ENCODE results near the gene CLTC. TPM values are rescaled to one million over a fixed set of nuclear protein-coding genes. Genes with fewer than 3 reads are reported as not detected.

CLTC gene
- total RNA-seq, 2 experiments from 2014 or later: 123 to 227 TPM

DNA sequence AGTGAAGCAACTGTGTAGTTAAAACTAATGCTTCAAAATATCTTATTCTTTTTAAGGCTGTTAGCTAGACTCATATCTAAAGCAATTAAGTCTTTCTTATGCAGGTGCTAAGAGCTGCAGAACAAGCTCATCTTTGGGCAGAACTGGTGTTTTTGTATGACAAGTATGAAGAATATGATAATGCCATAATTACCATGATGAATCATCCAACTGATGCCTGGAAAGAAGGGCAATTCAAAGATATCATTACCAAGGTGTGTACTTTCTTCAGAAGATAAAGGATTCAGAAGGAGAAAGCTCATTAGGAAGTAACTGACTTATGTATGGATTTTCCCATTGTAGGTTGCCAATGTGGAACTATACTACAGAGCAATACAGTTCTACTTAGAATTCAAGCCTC, 63.6 kb downstream of the CLTC start:
- Histone ChIP-seq H3K4me1 (ENCODE audit: insufficient read depth, low read length, poor library complexity, severe bottlenecking) (no peaks in the 10 kb centered on the region), H2AFZ (ENCODE audit: low read length) (no peak overlapping the region), H4K20me1 (ENCODE audit: insufficient read depth, low read length) (no peaks in the 10 kb centered on the region), H3K27ac (ENCODE audit: low read depth, low read length, poor library complexity, severe bottlenecking) (no peak overlapping the region), H3K4me2 (ENCODE audit: low read length) (no peak overlapping the region), H3K79me2 (ENCODE audit: insufficient read depth, low read depth, low read length) (peaks cover 14% of the 10 kb centered on the region; the same call in 1 of the 2 replicates), H3K9me2 (ENCODE audit: insufficient read depth, low read length) (no peaks in the 10 kb centered on the region), H3K36me3 (ENCODE audit: insufficient read depth, low read length) (peaks cover 99% of the 10 kb centered on the region), H3K4me3 (ENCODE audit: low read depth, low read length, poor library complexity, severe bottlenecking) (no peak overlapping the region), H3K9me3 (ENCODE audit: low read length) (no peaks in the 10 kb centered on the region)
- ChIA-PET POLR2A (interaction anchor here (2.8 kb wide), 1 partner anchor 13 kb away, joined by 16 read pairs; no protein-coding TSS in a partner anchor), CTCF (ENCODE audit: unreplicated experiment) (no interaction called here)
- DNase-seq (ENCODE audit: low spot score): no peak
- no TSS peak for BruUV-seq (replicated peaks)
- intact Hi-C loops (cut with micrococcal nuclease; ENCODE audit: unreplicated experiment): no loop called here
- TF ChIP-seq EZH2phosphoT487 (IDR thresholded peaks at IDR 0.05; ENCODE audit: borderline replicate concordance, low read depth, low read length): no peak
- TF ChIP-seq, protein P1, sequence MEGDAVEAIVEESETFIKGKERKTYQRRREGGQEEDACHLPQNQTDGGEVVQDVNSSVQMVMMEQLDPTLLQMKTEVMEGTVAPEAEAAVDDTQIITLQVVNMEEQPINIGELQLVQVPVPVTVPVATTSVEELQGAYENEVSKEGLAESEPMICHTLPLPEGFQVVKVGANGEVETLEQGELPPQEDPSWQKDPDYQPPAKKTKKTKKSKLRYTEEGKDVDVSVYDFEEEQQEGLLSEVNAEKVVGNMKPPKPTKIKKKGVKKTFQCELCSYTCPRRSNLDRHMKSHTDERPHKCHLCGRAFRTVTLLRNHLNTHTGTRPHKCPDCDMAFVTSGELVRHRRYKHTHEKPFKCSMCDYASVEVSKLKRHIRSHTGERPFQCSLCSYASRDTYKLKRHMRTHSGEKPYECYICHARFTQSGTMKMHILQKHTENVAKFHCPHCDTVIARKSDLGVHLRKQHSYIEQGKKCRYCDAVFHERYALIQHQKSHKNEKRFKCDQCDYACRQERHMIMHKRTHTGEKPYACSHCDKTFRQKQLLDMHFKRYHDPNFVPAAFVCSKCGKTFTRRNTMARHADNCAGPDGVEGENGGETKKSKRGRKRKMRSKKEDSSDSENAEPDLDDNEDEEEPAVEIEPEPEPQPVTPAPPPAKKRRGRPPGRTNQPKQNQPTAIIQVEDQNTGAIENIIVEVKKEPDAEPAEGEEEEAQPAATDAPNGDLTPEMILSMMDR (conservative IDR thresholded peaks at IDR 0.05; ENCODE audit: low read length): no peak

DNA sequence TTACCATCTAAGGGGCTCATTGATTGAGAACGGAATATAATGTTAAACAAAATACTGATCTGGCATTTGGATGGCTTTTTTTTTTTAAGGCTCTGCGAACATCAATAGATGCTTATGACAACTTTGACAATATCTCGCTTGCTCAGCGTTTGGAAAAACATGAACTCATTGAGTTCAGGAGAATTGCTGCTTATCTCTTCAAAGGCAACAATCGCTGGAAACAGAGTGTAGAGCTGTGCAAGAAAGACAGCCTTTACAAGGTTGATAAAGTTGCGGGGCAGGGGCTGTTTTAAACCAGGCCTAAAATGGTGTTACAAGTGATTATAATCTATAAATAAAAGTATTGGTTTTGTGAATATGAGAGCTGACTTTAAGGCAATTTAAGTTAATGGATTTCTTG, 65.3 kb downstream of the CLTC start:
- CTCF ChIA-PET (ENCODE audit: unreplicated experiment): no interaction called here
- Histone ChIP-seq H3K9me2 (ENCODE audit: insufficient read depth, low read length) (no peaks in the 10 kb centered on the region), H2AFZ (ENCODE audit: low read length) (no peak overlapping the region), H3K4me3 (ENCODE audit: low read depth, low read length, poor library complexity, severe bottlenecking) (no peak overlapping the region), H4K20me1 (ENCODE audit: insufficient read depth, low read length) (no peaks in the 10 kb centered on the region), H3K79me2 (ENCODE audit: insufficient read depth, low read depth, low read length) (peaks cover 24% of the 10 kb centered on the region; the same call in 1 of the 2 replicates), H3K4me2 (ENCODE audit: low read length) (no peak overlapping the region), H3K4me1 (ENCODE audit: insufficient read depth, low read length, poor library complexity, severe bottlenecking) (no peaks in the 10 kb centered on the region), H3K36me3 (ENCODE audit: insufficient read depth, low read length) (peaks cover 100% of the 10 kb centered on the region), H3K27ac (ENCODE audit: low read depth, low read length, poor library complexity, severe bottlenecking) (no peak overlapping the region), H3K9me3 (ENCODE audit: low read length) (no peaks in the 10 kb centered on the region)
- TF ChIP-seq, protein P1 (conservative IDR thresholded peaks at IDR 0.05; ENCODE audit: low read length): no peak
- no peak for TF ChIP-seq EZH2phosphoT487 (IDR thresholded peaks at IDR 0.05; ENCODE audit: borderline replicate concordance, low read depth, low read length)
- no TSS peak for BruUV-seq (replicated peaks)
- intact Hi-C loops (cut with micrococcal nuclease; ENCODE audit: unreplicated experiment): loop anchor here (5.0 kb wide), 1 partner anchor 38 kb away; no protein-coding TSS in a partner anchor
- POLR2A ChIA-PET: interaction anchor here (0.6 to 1.4 kb wide), 4 partner anchors 8 to 147 kb away, joined by 4 to 5 read pairs (median 4); no protein-coding TSS in a partner anchor
- no peak for DNase-seq (ENCODE audit: low spot score)

- intact Hi-C loops (cut with micrococcal nuclease; ENCODE audit: unreplicated experiment): loop anchor here (5.0 kb wide), 1 partner anchor 41 kb away; no protein-coding TSS in a partner anchor
- Histone ChIP-seq H3K4me3 (ENCODE audit: low read depth, low read length, poor library complexity, severe bottlenecking) (no peak overlapping the region), H2AFZ (ENCODE audit: low read length) (no peak overlapping the region), H3K4me1 (ENCODE audit: insufficient read depth, low read length, poor library complexity, severe bottlenecking) (no peaks in the 10 kb centered on the region), H3K79me2 (ENCODE audit: insufficient read depth, low read depth, low read length) (peaks cover 24% of the 10 kb centered on the region; the same call in 1 of the 2 replicates), H3K9me2 (ENCODE audit: insufficient read depth, low read length) (no peaks in the 10 kb centered on the region), H4K20me1 (ENCODE audit: insufficient read depth, low read length) (no peaks in the 10 kb centered on the region), H3K4me2 (ENCODE audit: low read length) (no peak overlapping the region), H3K9me3 (ENCODE audit: low read length) (no peaks in the 10 kb centered on the region), H3K36me3 (ENCODE audit: insufficient read depth, low read length) (peaks cover 97% of the 10 kb centered on the region), H3K27ac (ENCODE audit: low read depth, low read length, poor library complexity, severe bottlenecking) (no peak overlapping the region)
- no TSS peak for BruUV-seq (replicated peaks)
- CTCF ChIA-PET (ENCODE audit: unreplicated experiment): no interaction called here
- POLR2A ChIA-PET: interaction anchor here (0.7 to 2.5 kb wide), 2 partner anchors 17 to 60 kb away, joined by 3 to 11 read pairs; no protein-coding TSS in a partner anchor
- TF ChIP-seq, protein P1 (conservative IDR thresholded peaks at IDR 0.05; ENCODE audit: low read length): no peak
- no peak for TF ChIP-seq EZH2phosphoT487 (IDR thresholded peaks at IDR 0.05; ENCODE audit: borderline replicate concordance, low read depth, low read length)
- no peak for DNase-seq (ENCODE audit: low spot score)
Observed at GRCh38 chr17:59688008-59688407, 68.3 kb downstream of the CLTC start.
